Gastrocnemius medialis (tissue), 4 donors: ENCODE data around the gene AFF3.

Source experiments
- POLR2A ChIP-seq, 2 donors: fragments of 450-650 bp; IDR thresholded peaks; one replicate each; pipeline ENCODE4 v1.6.1; 2017; ENCODE audit warnings: antibody characterized with exemption in 2 of 2, mild to moderate bottlenecking in 2 of 2, moderate library complexity in 2 of 2
- TF ChIP-seq, protein P1 (sequence below), 5 experiments: fragments of 450-650 bp in 3 of 5; fragments of 200-600 bp in 2 of 5; sonication (generic) in 2 of 5; IDR thresholded peaks in 4 of 5; conservative IDR thresholded peaks in 1 of 5; 1 replicate in 4 of 5; 2 replicates in 1 of 5; pipeline ENCODE4 v1.5.1; 2016 to 2019; ENCODE audit warnings: antibody characterized with exemption in 5 of 5, mild to moderate bottlenecking in 3 of 5, moderate library complexity in 3 of 5

DNA sequence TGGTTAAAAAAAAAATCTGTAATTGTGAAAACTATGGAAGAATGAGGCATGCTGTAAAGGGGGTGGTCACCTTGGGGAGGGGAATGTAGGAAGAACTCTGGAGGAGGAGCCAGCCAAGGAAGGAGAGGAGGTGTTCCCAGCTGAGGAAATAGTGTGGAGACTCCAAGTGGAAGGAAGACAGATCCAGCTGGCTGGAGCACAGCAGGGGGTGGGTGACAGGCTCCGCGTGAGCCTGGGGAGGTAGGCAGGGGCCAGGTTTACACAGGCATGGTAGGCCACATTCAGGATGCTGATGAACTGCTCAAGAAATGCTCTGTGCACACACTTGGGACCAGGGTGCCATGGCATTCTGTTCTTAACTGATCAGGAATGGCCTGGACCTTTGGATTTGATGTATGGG lies 16.8 kb downstream of the AFF3 start:
- no peak for TF ChIP-seq POLR2A (IDR thresholded peaks at IDR 0.05)
- TF ChIP-seq, protein P1, sequence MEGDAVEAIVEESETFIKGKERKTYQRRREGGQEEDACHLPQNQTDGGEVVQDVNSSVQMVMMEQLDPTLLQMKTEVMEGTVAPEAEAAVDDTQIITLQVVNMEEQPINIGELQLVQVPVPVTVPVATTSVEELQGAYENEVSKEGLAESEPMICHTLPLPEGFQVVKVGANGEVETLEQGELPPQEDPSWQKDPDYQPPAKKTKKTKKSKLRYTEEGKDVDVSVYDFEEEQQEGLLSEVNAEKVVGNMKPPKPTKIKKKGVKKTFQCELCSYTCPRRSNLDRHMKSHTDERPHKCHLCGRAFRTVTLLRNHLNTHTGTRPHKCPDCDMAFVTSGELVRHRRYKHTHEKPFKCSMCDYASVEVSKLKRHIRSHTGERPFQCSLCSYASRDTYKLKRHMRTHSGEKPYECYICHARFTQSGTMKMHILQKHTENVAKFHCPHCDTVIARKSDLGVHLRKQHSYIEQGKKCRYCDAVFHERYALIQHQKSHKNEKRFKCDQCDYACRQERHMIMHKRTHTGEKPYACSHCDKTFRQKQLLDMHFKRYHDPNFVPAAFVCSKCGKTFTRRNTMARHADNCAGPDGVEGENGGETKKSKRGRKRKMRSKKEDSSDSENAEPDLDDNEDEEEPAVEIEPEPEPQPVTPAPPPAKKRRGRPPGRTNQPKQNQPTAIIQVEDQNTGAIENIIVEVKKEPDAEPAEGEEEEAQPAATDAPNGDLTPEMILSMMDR (IDR thresholded peaks at IDR 0.05 in 4 of 5, conservative IDR thresholded peaks at IDR 0.05 in 1 of 5), result no peak
